Measurements from ENCODE around the gene WFS1.

DNA sequence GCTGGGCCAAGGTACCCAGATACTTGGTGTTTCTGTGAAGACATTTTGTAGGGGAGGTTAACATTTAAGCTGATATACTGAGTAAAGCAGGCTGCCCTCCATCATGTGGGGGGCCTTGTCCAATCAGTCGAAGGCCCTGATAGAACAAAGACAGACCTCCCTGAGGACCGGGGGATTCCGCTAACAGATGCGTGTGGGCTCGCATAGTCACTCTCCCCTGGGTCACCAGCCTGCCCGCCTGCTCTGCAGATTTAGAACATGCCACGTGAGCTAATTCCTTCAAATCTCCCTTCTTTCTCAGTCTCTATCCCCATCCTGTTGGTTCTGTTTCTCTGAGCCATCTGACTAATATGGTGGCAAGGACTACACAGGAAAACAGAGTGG, 60.7 kb downstream of the WFS1 start:
- TF ChIP-seq CTCF (IDR thresholded peaks at IDR 0.05) (no peak), POLR2A (IDR thresholded peaks at IDR 0.05) (no peak)

All from right lobe of liver (tissue), 4 donors.